ENCODE measurements around the gene RNF157. TPM values are rescaled to one million over a fixed set of nuclear protein-coding genes. Genes with fewer than 3 reads are reported as not detected.

Gene RNF157
- total and polyA plus RNA-seq, 10 of the 15 experiments (the other 5 are each of a cell fraction or from before 2014, with no cell fraction given): 1.4 to 15.9 (median 9.6) TPM

DNA sequence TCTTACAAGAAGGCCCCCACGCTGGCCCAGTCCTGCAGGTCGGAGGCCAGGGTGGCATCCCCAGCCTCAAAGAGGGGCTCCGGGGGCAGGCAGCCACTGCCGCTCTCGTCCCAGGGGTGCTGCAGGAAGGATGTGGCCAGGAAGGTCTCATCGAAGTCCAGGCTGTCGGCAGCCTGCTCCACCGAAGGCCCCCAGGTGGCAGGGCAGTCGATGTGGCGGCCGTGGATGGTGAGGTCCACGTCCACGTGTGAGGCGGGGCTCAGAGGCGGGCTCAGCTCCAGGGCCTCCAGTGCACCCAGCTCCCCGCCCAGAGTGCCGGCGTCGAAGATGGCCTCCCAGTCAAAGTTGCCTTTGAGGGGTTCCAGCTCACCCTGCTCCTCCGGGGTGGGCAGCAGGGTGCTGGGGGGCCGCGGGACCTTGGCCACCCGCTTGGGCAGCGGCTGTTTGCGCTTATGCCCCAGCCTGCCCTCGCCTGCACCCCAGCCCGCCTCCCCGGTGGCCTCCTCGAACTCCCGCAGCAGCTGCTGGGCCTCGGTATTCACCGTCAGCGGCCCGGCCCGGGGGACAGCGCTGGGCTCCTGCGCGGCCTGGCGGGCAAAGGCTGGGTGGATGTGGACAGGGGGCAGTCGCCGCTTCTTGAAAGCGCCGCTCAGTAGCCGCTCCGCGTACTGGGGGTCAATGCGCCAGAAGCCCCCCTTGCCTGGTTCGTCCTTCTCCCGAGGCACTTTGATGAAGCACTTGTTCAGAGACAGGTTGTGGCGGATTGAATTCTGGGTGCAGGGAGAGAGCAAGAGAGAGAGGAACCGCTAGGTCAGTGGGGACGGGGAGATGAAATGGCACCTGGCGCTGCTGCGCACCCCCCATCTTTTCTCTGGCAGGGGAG, 102.7 kb downstream of the RNF157 start:
- no peak overlapping the region for H2AFZ ChIP-seq (ENCODE audit: control insufficient read depth, low read depth, low read length)
- no peaks in the 10 kb centered on the region for H3K36me3 ChIP-seq (ENCODE audit: control insufficient read depth in 2 of 2, insufficient read depth in 2 of 2, low read length in 1 of 2)
- ATAC-seq: no peak
- CTCF ChIA-PET: no interaction called here
- H3K4me2 ChIP-seq (ENCODE audit: control insufficient read depth, insufficient read depth): no peak overlapping the region
- H4K20me1 ChIP-seq (ENCODE audit: control insufficient read depth, insufficient read depth): no peaks in the 10 kb centered on the region
- peaks cover 5 to 11% of the 10 kb centered on the region in 2 experiments for H3K27me3 ChIP-seq (replicated peaks in 1 of 2; ENCODE audit: control insufficient read depth in 2 of 2, insufficient read depth in 2 of 2, low read length in 1 of 2)
- POLR2A ChIA-PET: interaction anchor here (0.5 kb wide), 1 partner anchor 11 kb away, joined by 3 read pairs; no protein-coding TSS in a partner anchor
- SMC1A ChIA-PET (ENCODE audit: uncharacterized antibody, unreplicated experiment): no interaction called here
- RAD21 ChIA-PET (ENCODE audit: unreplicated experiment): interaction anchor here (1.1 kb wide), 1 partner anchor 42 kb away, joined by 3 read pairs; no protein-coding TSS in a partner anchor
- no peak overlapping the region for H3K27ac ChIP-seq (ENCODE audit: control insufficient read depth, insufficient read depth)
- no peak overlapping the region for H3K9ac ChIP-seq (ENCODE audit: control insufficient read depth, insufficient read depth, low read length)
- H3K79me2 ChIP-seq (ENCODE audit: control insufficient read depth, insufficient read depth, low read length): no peaks in the 10 kb centered on the region
- DNase-seq (ENCODE audit: low read depth, low spot score): no peak
- peaks cover 16% of the 10 kb centered on the region for H3K4me1 ChIP-seq (ENCODE audit: control insufficient read depth, insufficient read depth, low read length)
- no peak for TF ChIP-seq SMAD5 (IDR thresholded peaks at IDR 0.05; ENCODE audit: low read depth)
- no peak for TF ChIP-seq CHD4 (IDR thresholded peaks at IDR 0.05)
- TF ChIP-seq HDAC2 (IDR thresholded peaks at IDR 0.05): no peak
- TF ChIP-seq BMI1 (IDR thresholded peaks at IDR 0.05; ENCODE audit: borderline replicate concordance): no peak
- no peak for TF ChIP-seq POLR2AphosphoS5 (IDR thresholded peaks at IDR 0.05; ENCODE audit: low read length)
- no peak for TF ChIP-seq SIN3A (IDR thresholded peaks at IDR 0.05; ENCODE audit: low read depth, low read length)
- TF ChIP-seq TBL1XR1 (IDR thresholded peaks at IDR 0.05; ENCODE audit: low read depth, low read length): no peak
- no peak for TF ChIP-seq RAD21 (IDR thresholded peaks at IDR 0.05; ENCODE audit: insufficient read depth, low read depth, low read length)
- TF ChIP-seq ZNF622 (IDR thresholded peaks at IDR 0.05): no peak
- no peak for TF ChIP-seq CBFB (IDR thresholded peaks at IDR 0.05; ENCODE audit: low read depth)
- TF ChIP-seq ESRRA (IDR thresholded peaks at IDR 0.05; ENCODE audit: low read length): no peak
- TF ChIP-seq PAX8 (IDR thresholded peaks at IDR 0.05): no peak
- TF ChIP-seq POLR2A (IDR thresholded peaks at IDR 0.05; ENCODE audit: low read depth, low read length): no peak
- TF ChIP-seq PBX3 (IDR thresholded peaks at IDR 0.05; ENCODE audit: insufficient replicate concordance, low read depth, low read length): no peak
- no peak for TF ChIP-seq POU2F2 (IDR thresholded peaks at IDR 0.05; ENCODE audit: borderline replicate concordance, low read depth, low read length)
- no peak for TF ChIP-seq YBX1 (IDR thresholded peaks at IDR 0.05)
- TF ChIP-seq ZSCAN29 (IDR thresholded peaks at IDR 0.05): no peak
- no peak for TF ChIP-seq YY1 (IDR thresholded peaks at IDR 0.05; ENCODE audit: low read depth, low read length)
- TF ChIP-seq, protein P1, sequence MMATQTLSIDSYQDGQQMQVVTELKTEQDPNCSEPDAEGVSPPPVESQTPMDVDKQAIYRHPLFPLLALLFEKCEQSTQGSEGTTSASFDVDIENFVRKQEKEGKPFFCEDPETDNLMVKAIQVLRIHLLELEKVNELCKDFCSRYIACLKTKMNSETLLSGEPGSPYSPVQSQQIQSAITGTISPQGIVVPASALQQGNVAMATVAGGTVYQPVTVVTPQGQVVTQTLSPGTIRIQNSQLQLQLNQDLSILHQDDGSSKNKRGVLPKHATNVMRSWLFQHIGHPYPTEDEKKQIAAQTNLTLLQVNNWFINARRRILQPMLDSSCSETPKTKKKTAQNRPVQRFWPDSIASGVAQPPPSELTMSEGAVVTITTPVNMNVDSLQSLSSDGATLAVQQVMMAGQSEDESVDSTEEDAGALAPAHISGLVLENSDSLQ (IDR thresholded peaks at IDR 0.05): no peak
- TF ChIP-seq, protein P2, sequence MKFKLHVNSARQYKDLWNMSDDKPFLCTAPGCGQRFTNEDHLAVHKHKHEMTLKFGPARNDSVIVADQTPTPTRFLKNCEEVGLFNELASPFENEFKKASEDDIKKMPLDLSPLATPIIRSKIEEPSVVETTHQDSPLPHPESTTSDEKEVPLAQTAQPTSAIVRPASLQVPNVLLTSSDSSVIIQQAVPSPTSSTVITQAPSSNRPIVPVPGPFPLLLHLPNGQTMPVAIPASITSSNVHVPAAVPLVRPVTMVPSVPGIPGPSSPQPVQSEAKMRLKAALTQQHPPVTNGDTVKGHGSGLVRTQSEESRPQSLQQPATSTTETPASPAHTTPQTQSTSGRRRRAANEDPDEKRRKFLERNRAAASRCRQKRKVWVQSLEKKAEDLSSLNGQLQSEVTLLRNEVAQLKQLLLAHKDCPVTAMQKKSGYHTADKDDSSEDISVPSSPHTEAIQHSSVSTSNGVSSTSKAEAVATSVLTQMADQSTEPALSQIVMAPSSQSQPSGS (IDR thresholded peaks at IDR 0.05; ENCODE audit: low read length): no peak
- no peak overlapping the region for H3K4me3 ChIP-seq
- no peak for FAIRE-seq
- no peaks in the 10 kb centered on the region for H3K9me3 ChIP-seq (replicated peaks; ENCODE audit: control insufficient read depth, insufficient read depth, low read length)
- BruUV-seq (replicated peaks): no TSS peak
- intact Hi-C loops (cut with micrococcal nuclease; ENCODE audit: unreplicated experiment) (no loop called here), in situ Hi-C loops (cut with MboI) (no loop called here)
- 66% methylated on average over 40 of the region's 54 CpGs for WGBS (ENCODE audit: insufficient coverage, insufficient replicate concordance, low lambda C conversion rate, missing lambda C conversion rate)

All from GM12878 (cell line).